ENCODE results near the gene RPS15. TPM values are rescaled to one million over a fixed set of nuclear protein-coding genes. Genes with fewer than 3 reads are reported as not detected.

RPS15 gene
- total RNA-seq, 1 donor: 318 TPM

DNA sequence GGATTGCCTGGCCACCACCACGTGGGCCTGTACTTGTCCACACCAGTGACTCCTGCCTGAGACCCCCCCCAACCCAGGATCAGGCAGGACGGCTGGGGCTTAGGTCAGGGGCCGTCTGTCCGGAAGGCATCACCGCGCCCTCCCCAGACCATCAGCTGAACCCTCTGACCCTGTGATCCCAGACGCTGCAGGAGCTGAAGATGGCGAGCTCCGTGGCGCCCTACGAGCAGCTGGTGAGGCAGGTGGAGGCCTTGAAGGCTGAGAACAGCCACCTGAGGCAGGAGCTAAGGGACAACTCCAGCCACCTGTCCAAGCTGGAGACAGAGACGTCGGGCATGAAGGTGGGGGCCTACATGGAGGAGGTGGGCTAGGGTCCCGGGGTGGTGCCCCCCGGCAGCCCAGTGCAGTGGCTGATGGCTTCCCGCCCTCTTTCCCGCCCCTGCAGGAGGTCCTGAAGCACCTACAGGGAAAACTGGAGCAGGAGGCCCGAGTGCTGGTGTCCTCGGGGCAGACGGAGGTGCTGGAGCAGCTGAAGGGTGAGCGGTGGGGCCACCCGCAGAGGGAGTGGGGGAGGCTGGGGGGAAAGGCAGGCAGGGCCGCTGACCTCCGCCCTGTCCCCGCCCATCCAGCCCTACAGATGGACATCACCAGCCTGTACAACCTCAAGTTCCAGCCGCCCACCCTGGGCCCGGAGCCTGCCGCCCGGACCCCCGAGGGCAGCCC, 14.8 kb downstream of the RPS15 start:
- Histone ChIP-seq H3K27me3 (ENCODE audit: insufficient read depth, low read length) (peaks cover 86% of the 10 kb centered on the region), H4K20me1 (ENCODE audit: insufficient read depth, low read length) (peaks cover 33% of the 10 kb centered on the region), H2AFZ (ENCODE audit: low read length) (no peak overlapping the region), H3K9me3 (ENCODE audit: low read depth, low read length) (no peaks in the 10 kb centered on the region), H3K27ac (ENCODE audit: low read depth, low read length) (no peak overlapping the region), H3K36me3 (ENCODE audit: insufficient read depth, low read length) (no peaks in the 10 kb centered on the region), H3K4me2 (ENCODE audit: insufficient read depth, low read length) (no peak overlapping the region), H3K4me1 (ENCODE audit: insufficient read depth, low read length) (no peaks in the 10 kb centered on the region), H3K79me2 (ENCODE audit: insufficient read depth, low read length) (no peaks in the 10 kb centered on the region), H3K4me3 (ENCODE audit: insufficient read depth, low read length) (no peak overlapping the region)
- peak; percentile 91 for DNase-seq (ENCODE audit: insufficient read length, low spot score, missing footprints)
- TF ChIP-seq, protein P1, sequence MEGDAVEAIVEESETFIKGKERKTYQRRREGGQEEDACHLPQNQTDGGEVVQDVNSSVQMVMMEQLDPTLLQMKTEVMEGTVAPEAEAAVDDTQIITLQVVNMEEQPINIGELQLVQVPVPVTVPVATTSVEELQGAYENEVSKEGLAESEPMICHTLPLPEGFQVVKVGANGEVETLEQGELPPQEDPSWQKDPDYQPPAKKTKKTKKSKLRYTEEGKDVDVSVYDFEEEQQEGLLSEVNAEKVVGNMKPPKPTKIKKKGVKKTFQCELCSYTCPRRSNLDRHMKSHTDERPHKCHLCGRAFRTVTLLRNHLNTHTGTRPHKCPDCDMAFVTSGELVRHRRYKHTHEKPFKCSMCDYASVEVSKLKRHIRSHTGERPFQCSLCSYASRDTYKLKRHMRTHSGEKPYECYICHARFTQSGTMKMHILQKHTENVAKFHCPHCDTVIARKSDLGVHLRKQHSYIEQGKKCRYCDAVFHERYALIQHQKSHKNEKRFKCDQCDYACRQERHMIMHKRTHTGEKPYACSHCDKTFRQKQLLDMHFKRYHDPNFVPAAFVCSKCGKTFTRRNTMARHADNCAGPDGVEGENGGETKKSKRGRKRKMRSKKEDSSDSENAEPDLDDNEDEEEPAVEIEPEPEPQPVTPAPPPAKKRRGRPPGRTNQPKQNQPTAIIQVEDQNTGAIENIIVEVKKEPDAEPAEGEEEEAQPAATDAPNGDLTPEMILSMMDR (IDR thresholded peaks at IDR 0.05; ENCODE audit: extremely low read depth, low read depth, low read length): no peak

DNA sequence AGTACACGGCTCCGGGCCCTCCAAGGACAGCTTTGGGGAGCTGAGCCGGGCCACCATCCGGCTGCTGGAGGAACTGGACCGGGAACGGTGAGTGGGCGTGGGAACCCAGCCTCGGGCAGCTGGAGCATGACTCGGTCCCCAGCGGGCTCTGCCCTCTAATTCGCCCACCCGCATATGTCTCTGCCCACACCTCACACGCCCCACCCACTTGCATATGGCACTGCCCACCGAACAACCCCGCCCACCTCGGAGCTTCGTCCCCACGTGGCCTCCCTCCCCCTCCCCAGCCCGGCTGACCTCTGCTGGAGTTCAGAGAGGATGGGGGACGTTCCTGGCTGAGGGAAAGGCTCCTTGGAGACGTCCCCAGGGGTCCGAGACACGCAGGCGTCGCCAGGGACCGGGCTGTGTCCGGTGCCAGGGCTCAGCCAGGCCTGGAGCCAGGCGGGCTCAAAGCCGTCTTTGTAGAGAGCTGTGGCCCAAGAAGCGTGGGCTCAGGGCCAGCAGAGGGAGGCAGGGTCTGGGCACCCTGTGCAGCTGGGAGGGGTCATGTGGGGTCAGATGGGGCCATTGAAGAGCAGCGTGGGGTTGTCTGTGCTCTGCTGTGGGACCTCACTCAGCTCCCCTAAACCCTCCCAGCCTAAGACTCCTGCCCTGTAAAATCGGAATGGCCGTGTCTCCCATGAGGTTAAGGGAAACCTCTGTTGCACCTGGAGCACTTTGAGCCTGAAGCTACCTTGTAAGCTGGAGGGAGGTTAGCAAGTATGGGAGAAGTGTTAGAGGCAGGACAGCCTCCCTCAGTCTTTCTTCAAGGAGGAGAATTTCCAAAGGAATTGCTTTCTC, 15.5 kb downstream of the RPS15 start:
- Histone ChIP-seq H3K4me3 (ENCODE audit: insufficient read depth, low read length) (no peak overlapping the region), H3K79me2 (ENCODE audit: insufficient read depth, low read length) (no peaks in the 10 kb centered on the region), H3K9me3 (ENCODE audit: low read depth, low read length) (no peaks in the 10 kb centered on the region), H2AFZ (ENCODE audit: low read length) (no peak overlapping the region), H4K20me1 (ENCODE audit: insufficient read depth, low read length) (peaks cover 37% of the 10 kb centered on the region), H3K4me2 (ENCODE audit: insufficient read depth, low read length) (no peak overlapping the region), H3K27me3 (ENCODE audit: insufficient read depth, low read length) (peaks cover 81% of the 10 kb centered on the region), H3K4me1 (ENCODE audit: insufficient read depth, low read length) (no peaks in the 10 kb centered on the region), H3K36me3 (ENCODE audit: insufficient read depth, low read length) (no peaks in the 10 kb centered on the region), H3K27ac (ENCODE audit: low read depth, low read length) (no peak overlapping the region)
- peak; percentile 99 for DNase-seq (ENCODE audit: insufficient read length, low spot score, missing footprints)
- TF ChIP-seq, protein P1 (IDR thresholded peaks at IDR 0.05; ENCODE audit: extremely low read depth, low read depth, low read length): no peak

DNA sequence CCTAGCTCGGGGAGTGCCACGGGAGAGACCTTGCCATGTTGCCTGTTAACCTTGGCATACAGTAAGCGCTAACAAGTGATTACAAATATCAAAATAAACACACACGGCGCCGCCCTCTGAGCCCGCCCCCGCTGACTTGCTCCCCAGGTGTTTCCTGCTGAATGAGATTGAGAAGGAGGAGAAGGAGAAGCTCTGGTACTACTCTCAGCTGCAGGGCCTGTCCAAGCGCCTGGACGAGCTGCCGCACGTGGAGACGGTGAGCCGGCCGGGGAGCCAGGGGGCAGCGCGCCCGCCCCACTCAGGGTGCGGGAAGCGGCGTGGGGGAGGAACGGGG, 16.8 kb downstream of the RPS15 start:
- Histone ChIP-seq H3K79me2 (ENCODE audit: insufficient read depth, low read length) (no peaks in the 10 kb centered on the region), H3K4me2 (ENCODE audit: insufficient read depth, low read length) (no peak overlapping the region), H3K9me3 (ENCODE audit: low read depth, low read length) (no peaks in the 10 kb centered on the region), H3K36me3 (ENCODE audit: insufficient read depth, low read length) (no peaks in the 10 kb centered on the region), H3K27me3 (ENCODE audit: insufficient read depth, low read length) (peaks cover 69% of the 10 kb centered on the region), H3K4me3 (ENCODE audit: insufficient read depth, low read length) (no peak overlapping the region), H4K20me1 (ENCODE audit: insufficient read depth, low read length) (peaks cover 29% of the 10 kb centered on the region), H3K4me1 (ENCODE audit: insufficient read depth, low read length) (no peaks in the 10 kb centered on the region), H2AFZ (ENCODE audit: low read length) (no peak overlapping the region), H3K27ac (ENCODE audit: low read depth, low read length) (no peak overlapping the region)
- TF ChIP-seq, protein P1 (IDR thresholded peaks at IDR 0.05; ENCODE audit: extremely low read depth, low read depth, low read length): no peak
- DNase-seq (ENCODE audit: insufficient read length, low spot score, missing footprints): no peak
